Choroid plexus epithelial cell (primary cell): Measurements from ENCODE around the gene GLDN.

Source experiments
- DNase-seq: peaks from one replicate; pipeline ENCODE4 v3.0.0-alpha.2; 2010; ENCODE audit warnings: low read depth
- H3K4me3 ChIP-seq: 2 replicates; pipeline ENCODE4 v1.5.1; 2011; ENCODE audit warnings: low read depth, mild to moderate bottlenecking, control low read depth, low read length, moderate library complexity
- CTCF ChIP-seq: conservative IDR thresholded peaks from 2 replicates; pipeline ENCODE4 v1.5.1; 2011; ENCODE audit warnings: low read depth, mild to moderate bottlenecking, control low read depth, inconsistent platforms, low read length, moderate library complexity

The GLDN gene

GRCh38 chr15:51374131-51374530, 32.7 kb downstream of the GLDN start:
- TF ChIP-seq CTCF = no peak
- no peak for DNase-seq
- no peak overlapping the region for H3K4me3 ChIP-seq

DNA sequence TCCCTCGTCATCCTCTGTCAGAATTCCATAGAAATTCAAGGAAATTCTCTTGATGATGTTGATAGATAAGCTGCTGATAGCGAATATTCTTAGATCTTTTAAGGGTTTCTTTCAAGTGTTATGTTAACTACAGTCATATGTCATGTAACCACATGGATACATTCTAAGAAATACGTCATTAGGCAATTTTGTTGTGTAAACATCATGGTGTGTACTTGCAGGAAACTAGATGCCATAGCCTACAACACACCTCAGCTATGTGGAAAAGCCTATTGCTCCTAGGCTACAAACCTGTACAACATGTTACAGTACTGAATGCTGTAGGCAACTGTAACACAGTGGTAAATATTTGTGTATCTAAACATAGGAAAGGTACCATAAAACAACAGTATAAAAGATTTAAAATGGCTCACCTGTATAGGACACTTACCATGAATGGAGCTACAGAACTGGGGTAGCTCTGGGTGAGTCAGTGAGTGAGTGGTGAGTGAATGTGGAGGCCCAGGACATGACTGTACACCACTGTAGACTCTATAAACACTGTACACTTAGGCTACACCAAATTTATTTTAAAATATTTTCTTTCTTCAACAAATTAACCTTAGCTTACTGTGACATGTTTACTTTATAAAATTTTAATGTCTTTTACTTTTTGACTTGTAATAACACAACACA, 34.6 kb downstream of the GLDN start:
- TF ChIP-seq CTCF = no peak
- peak; percentile 52 for DNase-seq
- H3K4me3 ChIP-seq = no peak overlapping the region

DNA sequence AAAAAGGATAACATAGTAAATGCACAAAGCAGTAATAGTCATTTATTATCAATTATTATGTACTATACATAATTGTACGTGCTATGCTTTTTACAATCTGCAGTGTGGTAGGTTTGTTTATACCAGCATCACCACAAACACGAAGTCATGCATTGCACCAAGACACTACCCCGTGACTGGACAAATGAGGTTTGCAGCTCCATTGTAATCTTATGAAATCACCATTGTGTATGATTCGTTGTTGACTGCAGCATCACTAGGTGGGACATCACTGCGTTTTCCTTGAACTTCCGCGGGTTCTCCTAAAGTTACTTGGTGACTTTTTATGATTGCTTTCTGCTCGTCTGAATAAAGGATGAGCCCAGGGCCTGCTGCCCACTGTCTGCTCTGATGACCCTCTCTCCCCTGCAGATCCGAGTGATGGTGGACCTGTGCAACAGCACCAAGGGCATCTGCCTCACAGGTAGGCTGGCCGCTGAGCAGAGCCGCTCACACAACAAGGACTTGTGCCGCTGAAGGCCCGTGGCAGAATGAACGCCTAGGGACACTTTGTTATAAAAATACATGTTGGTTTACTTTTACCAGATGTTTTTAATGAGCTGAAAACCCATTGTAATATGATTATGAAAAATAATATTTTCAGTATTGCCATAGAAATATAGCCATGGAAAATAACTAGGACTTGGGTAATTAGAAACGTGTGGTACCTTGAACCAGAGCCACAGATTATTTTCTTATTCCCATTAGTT, 35.8 kb downstream of the GLDN start:
- no peak overlapping the region for H3K4me3 ChIP-seq
- peak; percentile 89 for DNase-seq
- no peak for TF ChIP-seq CTCF

- DNase-seq = no peak
- TF ChIP-seq CTCF = no peak
- H3K4me3 ChIP-seq = no peak overlapping the region
These were observed 37.0 kb downstream of the GLDN start for GRCh38 chr15:51378406-51378805.

DNA sequence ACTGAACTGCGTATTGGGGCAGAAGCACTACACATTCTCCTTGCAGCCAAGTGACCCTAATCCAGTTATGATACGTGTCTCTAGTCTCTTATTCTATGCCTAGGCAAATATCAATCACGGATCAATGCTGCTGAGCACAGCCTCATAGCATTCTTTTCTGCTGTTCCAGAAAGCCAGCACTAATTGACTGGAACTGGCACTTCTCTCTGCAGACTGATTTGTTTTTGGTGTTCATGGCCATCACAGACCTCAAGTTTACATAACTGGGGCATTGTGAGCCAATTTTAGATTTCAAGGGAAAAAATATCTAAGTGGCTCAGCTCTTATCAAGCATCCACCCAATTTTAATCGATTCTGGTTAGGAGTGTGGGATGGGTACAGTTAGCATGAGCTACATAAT, 37.9 kb downstream of the GLDN start:
- DNase-seq = no peak
- TF ChIP-seq CTCF = no peak
- H3K4me3 ChIP-seq = no peak overlapping the region

DNA sequence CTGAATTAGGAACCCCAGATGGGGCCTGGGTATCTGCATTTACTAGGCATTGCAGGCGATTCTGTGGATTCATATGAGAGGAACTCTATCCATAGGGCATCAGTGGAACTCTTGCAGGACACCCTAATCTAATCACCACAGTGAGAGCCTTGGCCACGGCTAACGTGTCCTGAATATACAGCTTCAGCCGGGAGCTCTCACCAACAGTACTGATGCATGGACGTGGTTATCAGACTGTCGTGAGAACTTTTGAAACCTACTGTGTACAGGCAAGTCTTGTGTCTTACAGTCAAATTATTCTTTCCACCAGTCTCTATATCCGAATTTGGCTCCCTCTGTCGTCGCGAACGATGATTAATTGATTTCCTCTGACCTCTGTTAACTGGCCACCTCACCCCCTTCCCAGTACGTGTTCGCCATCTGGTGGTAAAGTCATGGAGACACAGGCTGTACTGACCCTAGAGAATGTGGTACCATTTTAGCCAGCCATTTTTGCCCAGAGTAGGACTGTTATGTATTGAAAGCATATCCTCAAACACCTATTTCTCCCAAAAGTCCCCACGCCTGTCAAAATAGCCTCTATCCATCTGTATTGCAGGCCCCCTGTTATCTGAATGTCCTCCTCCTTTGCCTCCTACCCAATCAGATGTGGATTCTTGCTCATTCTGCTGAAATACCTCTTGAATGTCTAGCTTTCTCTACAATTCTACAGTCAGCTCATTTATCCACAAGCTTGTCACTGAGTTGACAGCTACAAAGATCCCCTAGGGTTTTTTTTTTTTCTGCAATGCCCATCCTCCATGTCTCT, 39.7 kb downstream of the GLDN start:
- no peak overlapping the region for H3K4me3 ChIP-seq
- peak; percentile 99 for TF ChIP-seq CTCF
- peak; percentile 89 for DNase-seq
